HG03280 (cell line): Measurements from ENCODE around the gene ZNF445.
"Not testable (repeated sequence)": the region's sequence is repeated elsewhere in the genome, so short reads cannot be mapped to it uniquely, and the experiment has no call there.

Experiments
- ATAC-seq: cut with Tn5 transposase; IDR thresholded peaks from one replicate; pipeline ENCODE4 v1.9.1; 2021; ENCODE audit warnings: mild to moderate bottlenecking, moderate library complexity; ENCODE audit not compliant: unreplicated experiment

ZNF445 gene

DNA sequence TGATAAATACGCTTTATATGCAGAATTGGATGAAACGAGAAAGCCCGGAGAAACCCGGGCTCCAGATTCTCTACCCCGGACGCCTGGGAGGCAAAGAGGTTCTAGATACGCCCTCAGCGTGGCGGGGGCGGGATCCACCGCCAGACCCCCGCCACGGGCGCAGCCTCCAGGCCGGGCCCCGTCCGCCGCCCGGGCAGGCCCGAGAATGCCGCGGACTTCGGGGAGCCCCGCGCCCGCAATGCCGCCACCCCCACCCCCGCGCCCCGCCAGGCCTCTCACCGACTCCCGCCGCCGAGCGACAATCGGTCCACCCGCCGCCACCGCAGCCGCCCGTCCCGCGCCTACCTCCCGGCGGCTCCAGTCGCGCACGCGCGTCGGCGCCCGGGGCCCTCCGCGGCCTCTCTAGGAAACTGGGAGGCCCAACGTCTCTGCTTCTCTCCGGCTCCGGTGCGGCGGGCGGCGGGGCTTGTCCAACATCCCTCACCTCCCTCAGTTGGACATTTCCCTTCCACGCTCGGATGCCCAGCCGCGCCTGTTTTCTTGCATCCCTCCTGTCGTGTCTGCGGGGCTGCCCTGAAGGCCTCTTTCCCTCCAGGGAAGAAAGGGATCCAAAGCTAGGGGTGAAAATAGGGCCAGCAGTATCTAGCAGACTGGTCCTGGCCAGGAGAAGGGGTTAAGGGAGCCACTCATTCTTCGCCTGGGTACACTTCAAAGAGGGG, at the start of gene ZNF445:
Gene ZNF445 (minus strand): TSS at position 359 of the 719 bp plus-strand sequence. CDS start 22,121 bp downstream, outside the sequence.
- ATAC-seq, result peak; percentile 89

DNA sequence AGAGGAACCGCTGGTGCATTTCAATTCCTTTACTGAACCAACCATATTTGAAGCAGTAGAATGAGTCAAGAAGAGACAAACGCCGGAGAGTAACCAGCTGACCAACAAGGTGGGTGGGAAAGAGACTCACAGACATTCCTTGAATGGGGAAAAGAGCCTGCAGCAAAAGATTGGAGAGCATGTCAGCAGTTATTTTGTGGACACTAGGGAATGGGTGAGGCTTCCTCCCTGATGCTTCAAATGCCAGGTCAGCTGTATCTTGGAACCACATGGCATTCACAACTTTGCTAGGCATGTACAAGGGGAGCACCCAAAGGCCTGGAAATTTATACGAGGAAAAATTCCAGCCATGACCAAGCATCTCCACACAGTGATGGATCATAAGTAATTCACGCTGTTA, 47.6 kb upstream of the ZNF445 start:
- ATAC-seq, result no peak

DNA sequence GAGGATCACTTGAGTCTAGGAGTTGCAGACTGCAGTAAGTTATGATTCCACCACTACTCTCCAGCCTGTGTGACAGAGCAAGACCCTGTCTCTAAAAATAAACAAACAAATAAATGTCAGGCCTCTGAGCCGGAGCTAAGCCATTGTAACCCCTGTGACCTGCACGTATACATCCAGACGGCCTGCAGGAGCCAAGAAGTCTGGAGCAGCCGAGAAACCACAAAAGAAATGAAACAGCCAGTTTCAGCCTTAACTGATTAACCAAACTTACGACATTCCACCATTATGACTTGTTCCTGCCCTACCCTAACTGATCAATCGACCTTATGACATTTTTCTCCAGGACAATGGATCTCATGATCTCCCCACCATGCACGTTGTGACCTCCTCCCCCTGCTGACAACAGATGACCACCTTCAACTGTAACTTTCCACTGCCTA, 45.0 kb upstream of the ZNF445 start:
- ATAC-seq, result no peak

DNA sequence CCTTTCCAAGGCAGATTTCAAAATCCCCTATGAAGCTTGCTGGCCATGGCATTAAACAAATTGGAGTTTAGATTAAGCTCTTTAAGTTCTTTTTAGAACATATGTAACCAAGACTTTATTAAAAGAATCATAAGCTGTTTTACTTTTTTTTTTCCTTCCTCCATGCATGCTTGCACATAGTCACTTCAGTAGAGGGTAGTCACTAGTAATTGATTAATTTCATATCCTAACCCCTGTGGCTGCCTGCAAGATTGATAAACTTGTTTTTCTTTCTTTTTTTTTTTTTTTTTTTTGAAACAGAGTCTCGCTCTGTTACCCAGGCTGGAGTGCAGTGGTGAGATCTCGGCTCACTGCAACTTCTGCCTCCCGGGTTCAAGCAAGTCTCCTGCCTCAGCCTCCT, 44.3 kb upstream of the ZNF445 start:
- no peak for ATAC-seq

DNA sequence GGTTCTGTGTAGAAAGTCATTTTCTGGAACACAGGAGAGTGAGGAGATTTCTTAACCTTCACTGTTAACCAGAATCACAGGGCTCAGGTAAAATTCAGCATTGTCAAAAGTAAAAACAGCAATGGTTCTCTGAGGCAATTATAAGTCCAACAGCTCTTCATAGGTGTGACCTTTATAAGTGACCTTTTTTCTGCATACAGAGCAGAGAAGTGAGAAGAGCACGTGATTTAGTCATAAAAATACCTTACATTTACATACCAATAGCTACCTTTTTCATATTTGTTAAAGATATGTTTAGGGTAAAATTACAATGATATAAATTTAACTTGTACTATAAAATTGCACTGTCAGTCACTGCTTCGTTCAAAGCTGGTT, 41.3 kb upstream of the ZNF445 start:
- ATAC-seq, result no peak

DNA sequence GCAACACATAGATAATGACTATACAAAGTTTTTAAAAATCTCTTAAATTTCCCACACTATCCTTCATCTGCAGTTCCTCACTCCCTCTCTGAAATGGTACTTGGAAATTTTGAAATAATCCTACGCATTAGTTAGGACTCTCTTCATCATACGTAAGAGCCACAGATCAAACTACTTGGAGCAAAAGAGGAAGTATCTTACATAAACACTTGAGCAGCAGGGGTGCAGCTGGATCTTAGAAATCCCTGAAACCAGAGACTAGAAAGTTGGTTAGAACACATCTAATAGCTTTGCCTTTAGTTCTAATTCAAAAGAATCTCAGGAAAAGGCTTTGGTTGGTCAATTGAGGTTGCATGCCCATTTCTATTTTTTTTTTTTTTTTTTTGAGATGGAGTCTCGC, 38.8 kb upstream of the ZNF445 start:
- no peak for ATAC-seq

DNA sequence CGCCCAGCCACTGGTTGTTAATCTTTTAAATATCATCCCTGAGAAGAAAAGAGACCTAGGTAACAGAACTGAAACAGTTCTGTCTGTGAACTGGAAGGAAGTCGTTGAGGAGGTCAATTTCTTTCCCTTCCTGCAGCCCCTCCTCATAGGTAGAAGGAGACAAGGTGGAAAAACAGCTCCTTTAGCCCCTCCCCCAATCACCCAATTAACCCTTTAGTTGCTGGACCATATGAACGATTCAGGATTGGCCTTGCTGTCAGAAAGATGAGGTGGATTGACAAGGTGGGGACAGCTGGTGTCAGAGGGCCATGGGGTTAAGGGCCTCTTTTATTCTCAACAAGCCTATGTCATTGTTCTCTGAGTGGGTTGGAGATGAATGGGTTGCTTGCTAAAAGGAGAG, 36.0 kb upstream of the ZNF445 start:
- ATAC-seq, result no peak

DNA sequence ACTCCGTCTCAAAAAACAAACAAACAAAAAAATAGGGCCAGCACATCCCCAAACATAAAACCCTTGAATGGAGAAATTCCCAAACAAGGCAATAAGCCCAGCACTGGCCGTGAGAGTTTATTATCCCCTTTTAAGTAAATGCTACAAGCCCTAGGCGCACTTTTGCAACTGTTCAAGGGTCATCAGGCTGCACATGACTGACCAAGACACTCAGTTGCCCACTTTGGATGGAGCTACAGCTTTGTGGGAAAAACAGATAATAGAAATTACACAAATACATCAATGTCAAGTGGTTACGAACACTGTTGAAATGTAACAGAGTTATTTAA, 33.7 kb upstream of the ZNF445 start:
- ATAC-seq, result no peak

DNA sequence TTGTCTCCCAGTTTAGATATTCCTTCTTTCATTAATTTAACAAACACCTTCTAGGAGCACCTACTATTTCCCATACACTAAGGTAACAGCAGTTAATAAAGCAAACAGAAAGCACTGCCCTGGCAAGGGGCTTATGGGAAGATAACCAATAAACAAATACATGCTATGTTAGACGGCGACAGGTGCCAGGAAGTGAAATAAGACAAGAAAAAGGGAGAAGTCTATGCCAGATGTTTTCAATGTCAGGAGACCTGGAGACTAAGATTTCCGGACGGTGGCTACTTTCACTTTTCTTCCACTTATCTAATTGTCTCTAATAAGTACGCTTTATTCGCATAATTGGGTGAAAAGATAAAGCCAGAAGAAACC, 32.5 kb upstream of the ZNF445 start:
- peak; percentile 45 for ATAC-seq

DNA sequence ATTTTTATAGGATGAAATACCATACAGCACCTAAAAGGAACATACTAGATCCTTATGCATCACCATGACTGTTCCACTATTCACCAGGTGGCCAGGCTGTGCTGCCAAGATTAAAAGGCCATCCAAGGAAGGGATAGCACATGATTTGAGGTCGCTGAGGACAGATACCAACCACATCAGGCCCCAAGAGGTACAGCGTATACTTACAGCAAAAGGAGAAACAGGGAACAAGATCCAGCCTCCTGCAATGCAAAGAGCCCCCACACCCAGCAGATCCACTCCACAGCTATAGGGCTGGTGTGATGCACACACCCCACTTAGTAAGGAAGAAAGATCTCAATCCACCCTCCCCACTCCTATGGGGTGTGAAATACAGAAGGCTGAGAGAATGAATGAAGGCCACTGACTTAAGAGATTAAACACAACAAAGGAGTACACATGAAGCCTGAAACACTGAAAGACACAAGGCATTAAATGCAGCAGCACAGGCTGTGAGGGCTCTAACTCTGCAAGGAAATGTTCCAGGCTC, 32.0 kb upstream of the ZNF445 start:
- no peak for ATAC-seq

DNA sequence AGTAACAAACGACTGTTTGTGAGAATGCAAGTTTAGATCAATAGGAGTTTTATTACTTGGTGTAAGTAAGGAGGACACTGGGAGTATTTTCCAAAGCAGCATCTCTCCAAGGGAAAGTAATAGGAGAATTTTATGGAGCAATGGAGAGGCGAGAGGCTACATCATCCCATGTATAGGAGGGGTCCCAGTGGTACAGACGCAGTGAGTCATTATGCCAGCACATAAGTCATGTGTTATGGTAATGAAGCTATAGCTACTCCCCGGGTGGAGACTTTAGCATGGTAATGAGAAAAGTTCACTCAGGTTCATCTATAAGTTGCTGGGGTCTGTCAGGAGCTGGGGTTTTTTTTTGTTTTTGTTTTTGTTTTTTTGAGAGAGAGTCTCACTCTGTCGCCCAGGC, 29.5 kb upstream of the ZNF445 start:
- ATAC-seq, result no peak

DNA sequence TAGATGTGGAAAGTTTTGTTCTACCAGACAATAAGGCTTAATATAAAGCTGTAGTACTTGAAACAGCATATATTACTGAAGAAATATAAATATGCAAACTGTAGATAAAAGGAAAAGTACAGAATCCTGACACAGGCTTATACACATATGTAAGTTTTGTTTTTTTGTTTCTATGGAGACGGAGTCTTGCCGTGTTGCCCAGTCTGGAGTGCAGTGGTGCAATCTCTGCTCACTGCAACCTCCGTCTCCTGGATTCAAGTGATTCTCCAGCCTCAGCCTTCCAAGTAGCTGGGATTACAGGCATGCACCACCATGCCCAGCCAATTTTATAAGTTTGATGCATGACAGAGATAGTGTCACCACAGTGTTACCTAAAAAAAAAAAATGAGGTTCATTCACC, 29.1 kb upstream of the ZNF445 start:
- ATAC-seq, result no peak

DNA sequence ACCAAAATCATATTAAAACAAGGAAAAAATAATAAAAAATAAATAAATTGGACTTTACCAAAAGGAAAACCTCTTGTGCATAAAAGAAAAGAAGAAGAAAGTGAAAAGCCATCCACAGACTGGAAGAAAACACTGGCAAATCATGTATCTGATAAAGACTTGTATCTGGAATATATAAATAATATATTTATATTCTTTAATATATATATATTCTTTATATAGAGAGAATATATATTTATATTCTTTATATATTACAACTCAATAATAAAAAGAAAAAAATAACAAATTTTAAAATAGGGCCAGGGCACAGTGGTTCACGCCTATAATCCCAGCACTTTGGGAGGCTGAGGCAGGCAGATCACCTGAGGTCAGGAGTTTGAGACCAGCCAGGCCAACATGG, 27.1 kb upstream of the ZNF445 start:
- no peak for ATAC-seq

DNA sequence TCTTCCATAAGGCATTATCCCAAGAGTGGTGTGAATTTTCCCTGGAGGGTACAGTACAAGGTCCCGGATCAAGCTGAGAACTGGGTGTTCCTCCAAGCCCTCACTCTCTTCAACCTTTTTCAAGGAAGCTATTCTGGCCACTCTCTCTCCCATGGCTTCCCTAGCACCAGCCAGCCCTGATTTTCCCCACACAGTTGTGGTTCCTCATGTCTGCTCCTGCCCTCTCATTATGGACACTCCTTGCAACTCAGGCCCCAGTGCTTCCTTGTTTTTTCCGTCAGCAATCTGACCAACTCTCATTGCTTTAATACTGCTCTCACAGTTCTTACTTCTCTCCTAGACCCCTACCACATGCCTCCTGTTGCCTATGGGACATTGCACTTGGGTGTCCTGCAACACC, 25.7 kb upstream of the ZNF445 start:
- not testable (repeated sequence) for ATAC-seq

DNA sequence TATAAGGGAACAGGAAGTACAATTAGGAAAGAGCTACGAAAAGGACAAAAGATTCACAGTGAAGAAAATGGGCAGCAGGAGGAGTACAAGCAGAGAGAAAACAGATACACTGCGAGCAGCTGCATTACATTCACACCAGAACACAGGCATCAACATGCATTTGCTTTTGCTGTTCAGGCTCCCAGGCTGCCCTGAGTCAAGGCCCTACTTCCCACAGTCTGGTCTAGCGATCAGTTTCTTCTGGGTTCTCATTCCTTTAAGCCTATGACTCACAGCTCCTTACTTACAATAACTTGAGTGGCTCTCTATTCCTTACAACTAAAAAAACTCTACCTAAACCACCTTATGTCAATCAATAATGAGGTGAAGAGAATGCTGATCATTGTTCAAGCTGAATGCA, 24.5 kb upstream of the ZNF445 start:
- ATAC-seq, result no peak

DNA sequence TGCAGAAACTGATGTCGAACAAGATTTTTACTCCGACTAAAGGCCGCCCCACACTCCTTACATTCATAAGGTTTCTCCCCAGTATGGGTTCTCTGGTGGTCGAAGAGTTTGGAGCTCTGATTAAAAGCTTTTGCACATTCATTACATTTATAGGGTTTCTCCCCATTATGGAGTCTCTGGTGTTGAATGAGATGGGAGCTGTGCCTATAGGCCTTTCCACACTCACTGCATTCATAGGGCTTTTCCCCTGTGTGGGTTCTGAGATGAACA, 22.4 kb upstream of the ZNF445 start:
- ATAC-seq, result not testable (repeated sequence)

DNA sequence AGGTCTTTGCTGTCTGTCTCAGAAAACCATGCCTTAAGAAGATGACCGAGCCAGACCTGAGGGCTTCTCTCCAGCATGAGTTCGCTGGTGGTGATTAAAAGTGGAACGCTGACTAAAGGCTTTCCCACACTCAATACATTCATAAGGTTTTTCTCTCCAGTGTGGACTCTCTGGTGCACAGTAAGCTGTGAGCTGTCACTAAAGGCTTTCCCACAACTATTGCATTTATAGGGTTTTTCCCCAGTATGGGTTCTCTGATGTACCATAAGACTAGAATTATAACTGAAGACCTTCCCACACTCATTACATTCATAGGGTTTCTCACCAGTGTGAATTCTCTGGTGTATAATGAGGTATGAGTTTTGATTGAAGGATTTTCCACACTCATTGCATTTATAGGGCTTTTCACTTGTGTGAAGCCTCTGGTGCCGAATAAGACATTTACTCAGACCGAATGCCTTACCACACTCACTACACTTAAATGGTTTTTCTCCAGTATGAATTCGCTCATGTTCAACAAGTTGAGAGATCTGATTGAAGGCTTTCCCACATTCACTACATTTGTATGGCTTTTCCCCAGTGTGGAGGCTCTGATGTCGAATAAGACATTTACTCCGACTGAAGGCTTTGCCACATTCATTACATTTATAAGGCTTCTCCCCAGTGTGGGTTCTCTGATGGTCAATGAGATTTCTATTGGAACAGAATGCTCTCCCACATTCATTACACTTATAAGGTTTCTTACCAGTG, 21.9 kb upstream of the ZNF445 start:
- no peak for ATAC-seq

DNA sequence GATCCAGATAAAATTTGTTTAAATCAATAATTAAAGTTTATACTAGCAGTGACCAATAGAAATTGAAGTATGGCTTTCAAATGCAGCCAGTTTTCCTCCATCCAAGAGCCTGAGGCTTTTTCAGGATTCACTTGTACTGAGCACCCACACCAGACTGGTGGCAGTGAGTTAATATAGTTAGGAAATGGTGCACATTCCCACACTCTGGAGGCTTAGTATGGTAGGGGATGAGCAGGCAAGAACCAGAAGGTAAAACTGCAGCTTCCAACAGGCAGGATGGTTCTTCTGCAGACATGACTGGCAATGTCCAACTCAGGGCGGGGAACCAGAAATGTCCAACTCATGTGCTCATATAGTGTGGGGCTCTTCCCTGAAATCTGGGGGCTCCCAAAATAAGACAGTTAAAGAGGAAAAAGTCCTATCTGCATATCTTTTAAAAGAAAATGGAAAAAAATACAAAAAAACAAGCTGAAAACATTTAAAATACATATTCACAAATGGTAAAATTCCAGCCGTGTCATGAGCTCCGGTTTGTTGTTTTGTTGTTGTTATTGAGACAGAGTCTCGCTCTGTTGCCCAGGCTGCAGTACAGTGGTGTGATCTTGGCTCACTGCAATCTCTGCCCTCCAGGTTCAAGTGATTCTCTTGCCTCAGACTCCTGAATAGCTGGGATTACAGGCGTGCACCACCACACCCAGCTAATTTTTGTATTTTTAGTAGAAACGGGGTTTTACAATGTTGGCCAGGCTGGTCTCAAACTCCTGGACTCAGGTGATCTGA, 18.4 kb upstream of the ZNF445 start:
- ATAC-seq, result no peak

DNA sequence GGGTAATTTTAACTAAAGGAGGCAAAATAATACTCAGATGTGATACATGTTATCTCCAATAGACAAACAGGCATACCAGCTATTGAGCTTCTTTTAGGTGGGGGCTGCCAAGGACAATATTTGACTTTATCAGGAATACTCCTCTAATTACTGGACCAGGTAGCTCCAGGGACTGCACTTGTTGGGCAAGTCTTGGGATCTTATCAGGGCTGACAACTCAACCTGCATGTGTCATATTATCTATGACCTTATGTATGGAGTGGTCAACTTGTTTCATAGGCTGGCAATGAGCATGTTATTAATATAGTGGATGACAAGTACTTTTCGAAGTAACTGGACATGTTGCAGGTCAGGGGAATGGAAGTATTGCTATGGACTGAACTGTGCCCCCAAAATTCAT, 15.0 kb upstream of the ZNF445 start:
- no peak for ATAC-seq

DNA sequence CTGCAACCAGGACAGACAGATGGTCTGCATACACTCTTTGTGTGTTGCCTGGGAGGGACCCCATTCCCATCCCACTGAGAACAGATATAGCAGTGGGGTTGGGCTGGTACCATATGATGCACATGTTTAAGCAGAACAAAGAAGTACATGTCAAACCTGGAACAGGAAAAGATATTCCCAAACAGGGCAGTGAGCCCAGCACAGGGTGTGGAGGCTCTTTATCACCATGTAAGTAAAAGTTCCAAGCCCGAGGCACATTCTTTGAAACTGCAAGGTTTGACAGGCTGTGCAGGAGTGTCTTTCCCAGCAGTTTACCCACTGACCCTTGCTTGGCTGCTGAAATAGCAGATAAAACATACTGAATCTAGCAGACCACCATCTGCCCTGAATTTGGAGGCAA, 5.3 kb upstream of the ZNF445 start:
- ATAC-seq, result no peak

DNA sequence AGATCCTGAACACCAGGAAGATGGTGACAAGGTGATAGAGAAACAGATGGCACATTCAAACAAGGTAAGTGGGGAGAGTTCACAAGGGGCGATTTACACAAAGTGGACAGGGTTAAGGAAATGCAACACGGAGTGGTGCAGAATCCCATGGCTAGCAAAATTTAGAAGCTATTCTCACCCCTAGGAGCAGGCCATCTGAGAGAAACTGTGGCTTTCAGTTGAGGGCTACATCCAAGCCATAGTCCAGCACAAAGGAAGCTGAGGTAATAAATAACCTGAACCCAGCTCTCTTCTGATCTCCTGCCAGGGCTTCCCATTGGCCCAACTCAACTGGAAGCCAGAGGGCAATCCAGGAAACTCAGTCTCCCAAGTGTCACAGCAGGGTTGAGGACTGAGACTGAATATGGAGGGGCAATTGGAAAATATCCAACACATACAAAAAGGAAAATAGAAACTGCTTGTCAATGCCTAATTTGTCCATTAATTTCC, 1.2 kb upstream of the ZNF445 start:
- no peak for ATAC-seq

DNA sequence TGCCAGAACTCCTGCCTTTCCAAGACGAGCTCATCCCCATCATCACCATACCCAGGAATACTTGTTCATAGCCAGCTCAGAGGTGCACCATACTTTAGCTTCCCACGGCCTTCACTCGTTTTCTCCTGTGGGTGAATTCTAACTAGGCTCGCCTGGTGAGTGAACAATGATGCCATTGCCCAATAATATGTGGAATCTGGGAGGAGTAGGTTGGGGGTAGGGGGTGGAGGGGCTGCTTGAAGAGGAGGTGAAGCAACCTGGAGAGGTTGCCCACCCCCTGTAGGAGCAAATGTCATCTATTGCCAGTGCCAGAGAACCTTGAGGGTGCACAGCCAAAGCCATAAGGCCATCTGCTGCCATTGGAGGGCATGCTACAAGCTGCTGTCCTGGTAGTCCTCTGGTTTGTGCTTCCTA, 592 bp upstream of the ZNF445 start:
- no peak for ATAC-seq
